Endothelial cell of umbilical vein (primary cell): ENCODE results near the gene STARD9. TPM values are rescaled to one million over a fixed set of nuclear protein-coding genes. Genes with fewer than 3 reads are reported as not detected.

Experiments
- BruUV-seq: library from RNA; stranded (reverse); fragments of 400-500 nt; replicated peaks from 2 replicates; lab custom pipeline; 2021; lab: Mats Ljungman, UMichigan
- CTCF ChIA-PET: fragments of 300-600, 350-600 bp; sonication (Branson Sonifier 250); formaldehyde crosslinking; loops from one replicate; lab custom pipeline; 2021; ENCODE audit warnings: antibody characterized with exemption, inconsistent platforms; lab: Charles Lee
- POLR2A ChIA-PET: fragments of 300-600, 350-600 bp; sonication (Branson Sonifier 250); formaldehyde crosslinking; loops from one replicate; lab custom pipeline; 2021; ENCODE audit warnings: antibody characterized with exemption, inconsistent platforms; lab: Charles Lee
- DNase-seq: peaks from one replicate; pipeline ENCODE4 v3.0.0-alpha.2; 2011; ENCODE audit warnings: low read depth, low spot score
- FAIRE-seq: peaks from 2 replicates; lab custom pipeline; 2011; peaks lifted over from hg19 to GRCh38; lab: Jason Lieb, UNC
- H2AFZ ChIP-seq: 2 replicates; pipeline ENCODE4 v1.6.0; 2012; ENCODE audit warnings: low read depth, low read length, control low read depth, inconsistent platforms
- H3K27ac ChIP-seq: 2 replicates; pipeline ENCODE4 v1.5.1; 2011; ENCODE audit warnings: low read depth, mild to moderate bottlenecking, control low read depth, low read length, moderate library complexity; ENCODE audit not compliant: insufficient read depth
- H3K27me3 ChIP-seq, 2 experiments: 2 replicates each; pipeline versions ENCODE4 v1.6.0 to v1.6.1; 2011; ENCODE audit warnings: low read length in 2 of 2, mixed read lengths in 1 of 2; ENCODE audit not compliant: control insufficient read depth in 2 of 2, insufficient read depth in 2 of 2
- H3K36me3 ChIP-seq, 2 experiments: 2 replicates in 1 of 2; 3 replicates in 1 of 2; pipeline ENCODE4 v1.5.1; 2011; ENCODE audit warnings: low read length in 2 of 2, mild to moderate bottlenecking in 1 of 2, moderate library complexity in 1 of 2; ENCODE audit not compliant: control insufficient read depth in 2 of 2, insufficient read depth in 2 of 2; ENCODE audit errors: extremely low read depth in 1 of 2
- H3K4me1 ChIP-seq: 3 replicates; pipeline ENCODE4 v1.5.1; 2011; ENCODE audit warnings: mild to moderate bottlenecking, low read length; ENCODE audit not compliant: control insufficient read depth, insufficient read depth; ENCODE audit errors: extremely low read depth
- H3K4me2 ChIP-seq: 2 replicates; pipeline ENCODE4 v1.6.1; 2011; ENCODE audit warnings: low read length, control low read depth, mixed read lengths; ENCODE audit not compliant: insufficient read depth
- H3K4me3 ChIP-seq, 3 experiments: fragments of 200-600 bp in 1 of 3; sonication (generic), shearing (Covaris generic) in 1 of 3; replicated peaks in 1 of 3; 2 replicates each; pipeline ENCODE4 v1.5.1; 2011 to 2016; ENCODE audit warnings: control low read depth in 3 of 3, low read length in 3 of 3, mild to moderate bottlenecking in 2 of 3, inconsistent platforms in 1 of 3, low read depth in 1 of 3, moderate library complexity in 1 of 3; ENCODE audit not compliant: insufficient read depth in 1 of 3
- H3K79me2 ChIP-seq: 2 replicates; pipeline ENCODE4 v1.6.0; 2012; ENCODE audit warnings: low read length, inconsistent platforms; ENCODE audit not compliant: control insufficient read depth, insufficient read depth
- H3K9ac ChIP-seq: replicated peaks from 2 replicates; pipeline ENCODE3; 2011; ENCODE audit warnings: low read length, control low read depth; ENCODE audit not compliant: insufficient read depth; ENCODE audit errors: extremely low read depth
- H3K9me1 ChIP-seq: replicated peaks from 3 replicates; pipeline ENCODE4 v1.6.0; 2011; ENCODE audit warnings: mild to moderate bottlenecking, low read length; ENCODE audit not compliant: control insufficient read depth, insufficient read depth; ENCODE audit errors: extremely low read depth
- H3K9me3 ChIP-seq: replicated peaks from 2 replicates; pipeline ENCODE4 v1.5.1; 2012; ENCODE audit warnings: low read length, inconsistent platforms; ENCODE audit not compliant: control insufficient read depth, insufficient read depth
- H4K20me1 ChIP-seq: replicated peaks from 2 replicates; pipeline ENCODE3; 2011; ENCODE audit warnings: mild to moderate bottlenecking, low read length; ENCODE audit not compliant: control insufficient read depth, insufficient read depth; ENCODE audit errors: extremely low read depth
- CTCF ChIP-seq, 2 donors: IDR thresholded peaks; 1 replicate in 1 of 2; 2 replicates in 1 of 2; pipeline ENCODE4 v1.5.1; 2011; ENCODE audit warnings: low read length in 2 of 2, mild to moderate bottlenecking in 2 of 2, moderate library complexity in 2 of 2, control low read depth in 1 of 2, inconsistent platforms in 1 of 2, low read depth in 1 of 2; ENCODE audit not compliant: insufficient read depth in 1 of 2; ENCODE audit errors: extremely low read depth in 1 of 2
- EZH2 ChIP-seq: IDR thresholded peaks from 2 replicates; pipeline ENCODE4 v1.6.1; 2012; ENCODE audit warnings: borderline replicate concordance, low read depth, mild to moderate bottlenecking, moderate library complexity, low read length, inconsistent platforms; ENCODE audit not compliant: severe bottlenecking
- FOS ChIP-seq: IDR thresholded peaks from 2 replicates; pipeline ENCODE4 v1.6.1; 2011; ENCODE audit warnings: mild to moderate bottlenecking, low read length, moderate library complexity, borderline replicate concordance; ENCODE audit not compliant: insufficient read depth
- GATA2 ChIP-seq: IDR thresholded peaks from 2 replicates; pipeline ENCODE4 v1.7.0; 2011; ENCODE audit warnings: low read depth, mild to moderate bottlenecking, moderate library complexity, mixed read lengths, low read length; ENCODE audit not compliant: insufficient read length, insufficient read depth
- JUN ChIP-seq: IDR thresholded peaks from 2 replicates; pipeline ENCODE4 v1.6.1; 2011; ENCODE audit warnings: borderline replicate concordance, low read depth; ENCODE audit not compliant: insufficient read length, insufficient read depth
- MAX ChIP-seq: IDR thresholded peaks from 2 replicates; pipeline ENCODE4 v1.6.1; 2011; ENCODE audit not compliant: insufficient read depth, insufficient read length
- MYC ChIP-seq: IDR thresholded peaks from one replicate; pipeline ENCODE4 v1.6.1; 2011; ENCODE audit warnings: mild to moderate bottlenecking, low read depth, low read length
- POLR2A ChIP-seq: IDR thresholded peaks from 2 replicates; pipeline ENCODE4 v1.6.1; 2012; ENCODE audit warnings: low read depth, mild to moderate bottlenecking, control low read depth, low read length
- POLR2AphosphoS5 ChIP-seq: IDR thresholded peaks from 2 replicates; pipeline ENCODE4 v1.6.1; 2012; ENCODE audit warnings: low read depth, mild to moderate bottlenecking, control low read depth, low read length, moderate library complexity; ENCODE audit not compliant: insufficient read depth
- dilution Hi-C: fragments of 300-500 bp; cut with MboI; formaldehyde crosslinking; loops from one replicate; pipeline ENCODE4 v1.15.0; 2019; ENCODE audit warnings: low sequenced_read_pairs; ENCODE audit not compliant: extremely low pct_ligation_motif_present
- intact Hi-C: fragments of 100-400 bp; cut with micrococcal nuclease; formaldehyde crosslinking; loops from one replicate; pipeline ENCODE4 v1.10.0; 2022
- polyA plus RNA-seq, 4 experiments: library from polyadenylated mRNA; depleted of rRNA in 3 of 4; stranded (reverse) in 3 of 4; unstranded in 1 of 4; fragments of >200 nt; gene quantifications; 2 replicates each; pipeline versions ENCODE4 v1.2.1 to v1.2.3, GENCODE V29; 2011 to 2012; ENCODE audit warnings: missing spikeins in 1 of 4
- total RNA-seq: library from RNA; stranded (reverse); gene quantifications from 2 replicates; pipeline ENCODE4 v1.2.3, GENCODE V29; 2021

STARD9 gene
- total and polyA plus RNA-seq, 2 donors (not counting 3 experiments of a cell fraction or from before 2014, with no cell fraction given): 4.6 to 17.5 TPM

GRCh38 chr15:42741710-42742109 lies 166.3 kb downstream of the STARD9 start:
- no peak overlapping the region for H3K4me3 ChIP-seq
- TF ChIP-seq CTCF (IDR thresholded peaks at IDR 0.05; ENCODE audit: extremely low read depth in 1 of 2, insufficient read depth in 1 of 2, low read depth in 1 of 2, low read length in 2 of 2): no peak
- no peak for TF ChIP-seq MYC
- TF ChIP-seq FOS: no peak
- no peak for TF ChIP-seq POLR2AphosphoS5
- TF ChIP-seq POLR2A: no peak
- no peak for TF ChIP-seq GATA2
- TF ChIP-seq EZH2: no peak
- TF ChIP-seq MAX: no peak
- TF ChIP-seq JUN: no peak
- no peak overlapping the region for H3K27ac ChIP-seq
- no peaks in the 10 kb centered on the region for H3K79me2 ChIP-seq
- intact Hi-C loops: no loop called here
- FAIRE-seq: no peak
- H3K9ac ChIP-seq: no peak overlapping the region
- H3K4me2 ChIP-seq: no peak overlapping the region
- H3K4me1 ChIP-seq: peaks cover 5% of the 10 kb centered on the region
- H3K9me3 ChIP-seq: no peaks in the 10 kb centered on the region
- no peaks in the 10 kb centered on the region for H3K9me1 ChIP-seq
- CTCF ChIA-PET: no interaction called here
- dilution Hi-C loops: no loop called here
- DNase-seq: no peak
- no peaks in the 10 kb centered on the region for H4K20me1 ChIP-seq
- peaks cover 4% of the 10 kb centered on the region in 2 experiments for H3K36me3 ChIP-seq
- no peak overlapping the region for H2AFZ ChIP-seq
- no peaks in the 10 kb centered on the region for H3K27me3 ChIP-seq
- POLR2A ChIA-PET: no interaction called here
- BruUV-seq: no TSS peak
